ENCODE results near the gene ZNF398.

The ZNF398 gene

DNA sequence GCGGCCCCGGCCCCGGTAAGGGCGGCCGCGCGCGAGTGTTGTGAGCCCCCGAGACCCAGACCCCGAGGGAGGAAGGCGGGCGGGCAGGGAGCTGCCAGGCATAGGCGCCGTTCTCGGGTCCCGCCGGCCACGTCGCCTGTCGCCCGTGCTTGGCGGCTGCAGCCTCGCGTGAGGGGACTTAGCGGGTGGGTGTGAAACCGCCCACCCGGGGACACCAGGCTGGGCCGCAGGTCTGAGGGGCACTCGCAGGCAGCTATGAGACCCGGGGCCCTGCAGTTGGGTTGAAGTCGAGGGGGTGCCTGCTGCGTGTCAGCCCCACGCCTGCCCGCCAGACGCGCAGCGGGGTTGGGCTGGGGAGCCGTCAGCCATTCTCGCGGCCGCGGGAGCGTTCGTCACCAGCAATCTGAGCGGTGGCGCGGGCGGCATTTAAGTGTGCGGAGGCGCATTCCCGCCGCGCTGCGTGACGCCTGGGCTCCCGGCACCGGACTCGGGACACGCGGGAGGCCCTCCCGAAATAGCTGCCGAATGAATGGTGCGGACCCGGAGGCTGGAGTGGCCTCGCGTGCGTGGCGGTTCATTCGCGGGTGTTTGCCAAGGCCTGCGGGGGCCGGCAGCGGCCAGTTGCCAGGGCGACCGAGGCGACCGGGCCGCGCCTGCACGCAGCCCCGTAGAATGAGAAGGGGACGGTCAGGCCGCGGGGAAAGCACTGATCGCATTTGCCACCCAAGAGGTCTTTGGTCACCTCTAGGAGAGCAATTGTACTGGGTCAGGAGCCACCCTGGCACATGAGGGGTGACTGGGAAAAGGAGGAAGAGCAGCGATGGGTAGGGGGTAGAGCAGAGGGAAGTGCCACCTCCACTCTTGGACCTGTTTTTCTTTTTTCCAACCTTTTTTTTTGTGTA is 750 bp downstream of the ZNF398 start:
- no peak for DNase-seq (ENCODE audit: low read depth, low spot score)

DNA sequence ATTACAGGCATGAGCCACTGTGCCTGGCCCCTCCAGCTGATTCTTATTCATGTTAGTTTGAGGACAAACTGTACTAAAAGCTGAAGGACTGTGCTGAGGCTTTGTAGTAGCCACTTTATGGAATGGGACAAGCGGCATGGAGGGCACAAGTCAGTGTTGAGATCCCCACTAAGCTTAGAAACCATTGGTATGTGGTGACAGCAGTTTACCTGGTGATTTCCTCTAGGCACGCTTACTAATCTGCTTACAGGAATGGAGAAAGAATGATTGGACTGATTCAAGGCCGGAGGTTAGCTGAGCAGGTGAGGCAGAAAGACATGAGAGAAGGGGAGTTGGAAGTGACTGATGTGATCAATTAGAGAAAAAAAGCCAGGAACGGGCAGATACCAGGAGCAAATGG is 3.7 kb downstream of the ZNF398 start:
- no peak for DNase-seq (ENCODE audit: low read depth, low spot score)

DNA sequence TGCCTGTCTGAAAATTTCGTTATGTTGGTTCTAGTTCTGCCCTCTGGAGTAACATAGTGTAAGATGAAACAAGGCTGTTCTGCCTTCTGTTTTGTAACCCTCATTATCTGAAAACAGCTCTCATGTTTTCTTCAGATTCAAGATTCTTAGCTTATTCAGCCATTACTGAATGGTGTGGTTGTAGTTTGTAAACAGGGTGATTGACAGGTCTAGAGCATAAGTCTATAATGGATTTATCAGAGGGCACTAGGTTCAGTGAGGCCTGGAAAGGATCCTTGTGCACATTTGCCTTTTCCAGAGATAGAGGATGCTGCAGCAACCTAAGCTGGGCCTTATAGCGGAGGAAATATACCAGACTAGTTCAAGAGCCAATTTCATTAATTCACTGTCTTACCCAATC is 6.1 kb downstream of the ZNF398 start:
- no peak for DNase-seq (ENCODE audit: low read depth, low spot score)

DNA sequence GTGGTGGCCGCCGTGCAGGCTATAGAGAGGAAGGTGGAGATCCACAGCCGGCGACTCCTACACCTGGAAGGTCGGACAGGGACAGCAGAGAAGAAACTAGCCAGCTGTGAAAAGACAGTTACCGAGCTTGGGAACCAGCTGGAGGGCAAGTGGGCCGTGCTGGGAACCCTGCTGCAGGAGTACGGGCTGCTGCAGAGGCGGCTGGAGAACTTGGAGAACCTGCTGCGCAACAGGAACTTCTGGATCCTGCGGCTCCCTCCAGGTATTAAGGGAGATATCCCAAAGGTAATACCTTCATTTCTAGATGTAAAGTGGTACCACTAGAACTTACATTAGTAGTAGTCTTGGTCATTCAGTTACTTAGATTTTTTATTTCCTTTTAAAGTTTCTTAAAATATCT is 6.8 kb downstream of the ZNF398 start:
- no peak for DNase-seq (ENCODE audit: low read depth, low spot score)

DNA sequence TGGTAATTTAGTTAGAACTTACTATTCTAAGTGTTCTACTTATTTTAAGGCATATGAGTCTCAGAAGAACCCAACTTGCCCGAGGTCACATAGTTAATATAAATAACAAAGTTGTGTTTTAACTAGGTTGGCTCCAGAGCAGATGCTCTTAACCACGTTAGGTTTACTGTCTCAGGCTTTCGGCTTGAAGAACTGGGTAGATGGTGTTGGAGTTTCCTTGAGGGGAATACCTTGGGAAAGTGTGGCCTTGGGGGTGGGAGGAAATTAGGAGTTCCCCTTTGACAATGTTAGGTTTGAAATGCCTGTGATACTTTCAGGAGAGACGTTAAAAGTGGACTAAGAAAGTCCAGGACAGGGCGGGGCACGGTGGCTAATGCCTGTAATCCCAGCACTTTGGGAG is 9.6 kb downstream of the ZNF398 start:
- no peak for DNase-seq (ENCODE audit: low read depth, low spot score)

DNA sequence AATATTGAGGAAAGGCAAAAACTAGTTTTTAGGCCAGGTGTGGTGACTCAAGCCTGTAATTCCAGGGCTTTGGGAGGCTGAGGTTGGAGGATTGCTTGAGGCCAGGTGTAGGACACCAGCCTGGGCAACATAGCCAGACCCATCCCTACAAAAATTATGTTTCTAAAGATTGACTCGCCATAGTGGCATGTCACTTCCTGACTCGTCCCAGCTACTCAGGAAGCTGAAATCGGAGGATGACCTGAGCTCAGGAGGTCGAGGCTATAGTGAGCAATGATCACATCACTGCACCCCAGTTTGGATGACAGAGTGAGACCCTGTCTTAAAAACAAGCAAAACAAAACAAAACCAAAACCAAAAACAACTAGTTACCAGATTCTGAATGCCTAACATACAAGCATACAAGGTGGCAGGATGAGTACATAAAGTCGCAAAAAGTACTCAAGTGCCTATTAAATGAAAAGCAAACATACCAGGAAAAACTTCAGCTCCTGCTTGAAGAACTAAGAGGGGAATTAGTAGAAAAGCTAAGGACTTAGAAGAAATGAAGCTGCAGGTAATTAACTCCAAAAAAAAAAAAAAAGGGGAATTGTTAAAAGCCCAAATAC is 14.1 kb downstream of the ZNF398 start:
- DNase-seq (ENCODE audit: low read depth, low spot score) = no peak

DNA sequence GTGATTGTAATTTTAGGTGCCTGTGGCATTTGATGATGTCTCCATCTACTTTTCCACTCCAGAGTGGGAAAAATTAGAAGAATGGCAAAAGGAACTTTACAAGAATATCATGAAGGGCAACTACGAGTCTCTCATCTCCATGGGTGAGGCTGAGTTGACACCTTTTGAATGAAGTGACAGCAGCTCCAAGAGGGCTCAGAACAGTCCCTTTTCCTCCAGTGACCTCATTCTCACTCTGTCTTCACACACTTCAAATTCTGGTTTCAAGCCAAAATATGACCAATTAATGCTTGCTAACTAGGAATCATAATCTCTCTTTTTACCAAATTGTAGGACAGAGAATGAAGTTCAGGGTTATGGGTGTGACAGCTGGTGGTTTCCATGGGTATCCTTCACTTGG is 18.9 kb downstream of the ZNF398 start:
- no peak for DNase-seq (ENCODE audit: low read depth, low spot score)

DNA sequence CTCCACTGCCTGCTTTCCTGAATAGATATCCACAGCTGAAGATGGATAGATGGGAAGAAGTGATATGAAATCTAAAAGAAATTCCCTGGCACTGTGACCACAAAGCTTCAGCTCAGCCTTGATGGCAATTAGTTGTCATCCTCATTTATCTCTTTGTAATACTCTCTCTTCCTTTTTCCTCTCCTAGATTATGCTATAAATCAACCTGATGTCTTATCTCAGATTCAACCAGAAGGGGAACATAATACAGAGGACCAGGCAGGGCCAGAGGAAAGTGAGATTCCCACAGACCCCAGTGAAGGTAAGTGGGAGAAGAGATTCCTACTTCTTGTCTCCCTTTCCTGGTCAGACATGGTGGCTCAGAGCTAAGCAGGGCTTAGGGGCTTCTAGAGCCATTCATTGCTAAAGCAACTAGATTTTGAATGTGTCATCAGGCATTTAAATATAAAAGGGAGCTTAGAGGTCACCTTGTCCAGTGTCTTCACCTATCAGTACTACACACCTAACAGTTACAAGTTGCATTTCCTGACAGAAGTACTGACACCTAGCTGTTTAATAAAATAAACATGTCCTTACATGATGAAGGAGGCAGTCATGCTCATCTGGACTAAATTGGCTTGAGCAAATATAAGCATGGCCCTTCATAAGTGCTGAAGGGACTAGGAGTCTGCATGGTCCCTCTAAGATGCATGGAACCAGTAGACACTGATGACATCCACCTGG is 19.5 kb downstream of the ZNF398 start:
- no peak for DNase-seq (ENCODE audit: low read depth, low spot score)

DNA sequence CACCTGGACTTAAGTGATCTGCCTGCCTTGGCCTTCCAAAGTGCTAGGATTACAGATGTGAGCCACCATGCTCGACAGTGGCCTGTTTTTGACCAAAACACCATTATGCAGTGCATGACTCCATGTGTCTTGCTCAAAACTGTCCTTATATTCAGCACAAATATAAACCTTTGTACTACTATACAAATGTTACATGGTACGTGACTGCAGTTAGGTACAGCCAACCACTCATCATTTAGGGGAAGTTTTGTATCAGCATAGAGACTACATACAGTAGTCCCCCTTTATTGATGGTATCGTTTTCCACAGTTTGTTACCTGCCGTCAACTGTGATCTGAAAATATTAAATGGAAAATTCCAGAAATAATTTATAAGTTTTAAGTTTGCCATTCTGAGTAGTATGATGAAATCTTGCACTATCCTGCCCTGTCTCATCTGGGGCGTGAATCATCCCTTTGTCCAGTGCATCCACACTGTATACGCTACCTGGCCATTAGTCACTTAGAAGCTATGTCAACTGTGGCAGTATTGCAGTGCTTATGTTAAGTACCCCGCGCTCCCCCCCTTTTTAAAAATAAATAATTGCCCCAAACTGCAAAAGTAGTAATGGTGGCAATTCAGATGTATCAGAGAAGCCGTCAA is 24.8 kb downstream of the ZNF398 start:
- DNase-seq (ENCODE audit: low read depth, low spot score) = no peak

DNA sequence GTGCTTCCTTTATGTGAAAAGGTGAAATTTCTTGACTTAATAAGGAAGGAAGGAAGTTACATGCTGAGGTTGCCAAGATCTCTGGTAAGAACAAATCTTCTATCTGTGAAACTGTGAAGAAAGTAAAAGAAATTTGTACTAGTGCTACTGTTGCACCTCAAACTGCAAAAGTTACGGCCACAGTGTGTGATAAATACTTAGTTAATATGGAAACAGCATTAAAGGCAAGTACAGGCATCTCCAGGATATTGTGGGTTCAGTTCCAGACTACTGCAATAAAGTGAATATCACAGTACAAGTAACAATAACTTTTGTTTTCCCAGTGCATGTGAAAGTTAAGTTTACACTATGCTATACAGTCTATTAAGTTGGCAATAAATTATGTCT is 25.3 kb downstream of the ZNF398 start:
- no peak for DNase-seq (ENCODE audit: low read depth, low spot score)

DNA sequence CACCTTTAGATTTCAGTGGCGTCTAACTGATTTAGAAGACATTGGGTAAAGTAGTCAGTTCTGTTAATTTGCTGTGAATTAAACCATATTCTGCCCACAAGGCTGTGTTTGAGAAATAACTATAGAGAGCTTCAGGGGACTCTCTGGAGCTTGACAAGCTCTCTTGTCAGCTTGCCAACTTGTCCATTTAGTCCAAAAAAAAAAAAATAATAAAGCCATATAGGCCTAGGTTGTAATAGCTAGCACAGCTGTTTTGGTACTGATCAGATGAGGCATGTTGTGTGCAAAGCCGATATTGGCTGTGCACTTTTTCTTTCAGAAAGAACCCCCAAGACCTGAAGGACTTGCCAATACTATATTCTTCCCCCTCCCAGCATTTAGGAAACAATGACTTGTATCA is 27.9 kb downstream of the ZNF398 start:
- DNase-seq (ENCODE audit: low read depth, low spot score) = no peak

DNA sequence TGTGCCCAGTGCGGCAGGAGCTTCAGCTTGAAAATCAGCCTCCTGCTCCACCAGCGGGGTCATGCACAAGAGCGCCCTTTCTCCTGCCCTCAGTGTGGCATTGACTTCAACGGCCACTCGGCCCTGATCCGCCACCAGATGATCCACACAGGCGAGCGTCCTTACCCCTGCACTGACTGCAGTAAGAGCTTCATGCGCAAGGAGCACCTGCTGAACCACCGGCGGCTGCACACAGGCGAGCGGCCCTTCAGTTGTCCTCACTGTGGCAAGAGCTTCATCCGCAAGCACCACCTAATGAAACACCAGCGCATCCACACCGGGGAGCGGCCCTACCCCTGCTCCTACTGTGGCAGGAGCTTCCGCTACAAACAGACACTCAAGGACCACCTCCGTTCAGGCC is 32.0 kb downstream of the ZNF398 start:
- no peak for DNase-seq (ENCODE audit: low read depth, low spot score)

DNA sequence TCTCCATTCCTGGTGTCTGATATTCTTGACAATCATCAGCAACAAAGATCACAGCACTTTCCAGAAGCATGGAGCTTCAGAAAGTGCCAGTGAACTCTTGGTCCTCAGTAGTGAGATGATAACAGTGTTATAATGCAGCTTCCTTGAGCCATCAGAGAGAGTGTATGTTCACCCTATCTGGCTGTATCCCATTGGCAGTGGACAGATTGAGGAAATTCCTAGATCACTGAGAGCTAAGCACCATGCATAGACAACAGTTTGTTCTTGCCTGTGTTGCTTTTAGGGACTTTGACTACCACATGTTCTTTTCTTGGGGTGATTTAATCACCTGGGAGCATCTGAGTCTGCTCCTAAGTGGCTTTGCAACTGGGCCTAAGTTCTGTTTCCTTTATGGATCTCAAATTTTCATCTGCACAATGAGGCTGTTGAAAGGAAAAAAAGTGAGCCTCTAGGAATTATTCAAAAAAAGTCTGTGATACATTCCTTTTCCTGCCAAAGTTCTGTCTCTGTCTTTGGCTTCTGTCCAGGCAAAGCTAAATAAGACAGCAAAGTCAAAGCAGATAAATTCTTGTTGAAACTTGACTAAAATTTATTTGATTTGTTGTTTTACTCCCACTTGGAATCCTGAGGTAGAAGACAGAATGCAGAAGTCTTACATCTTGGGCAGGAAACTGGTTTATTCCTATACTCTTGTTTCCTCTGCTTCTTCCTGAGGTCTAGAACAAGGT is 33.6 kb downstream of the ZNF398 start:
- no peak for DNase-seq (ENCODE audit: low read depth, low spot score)

DNA sequence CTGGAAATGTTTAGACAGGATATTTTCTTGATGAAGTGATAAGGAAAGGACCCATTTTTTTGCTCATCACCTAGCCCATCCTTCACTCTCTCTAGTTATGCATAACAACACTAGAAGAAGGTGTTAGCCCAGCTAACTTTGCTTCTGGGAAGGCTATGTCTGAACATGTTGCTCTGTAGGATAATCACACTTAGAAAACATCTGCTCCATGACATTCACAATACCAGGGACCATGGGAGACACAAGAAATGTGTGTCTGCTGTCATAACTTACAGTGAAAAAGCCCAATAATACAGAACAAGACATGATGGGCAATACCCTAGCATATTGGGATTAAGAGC is 34.2 kb downstream of the ZNF398 start:
- no peak for DNase-seq (ENCODE audit: low read depth, low spot score)

DNA sequence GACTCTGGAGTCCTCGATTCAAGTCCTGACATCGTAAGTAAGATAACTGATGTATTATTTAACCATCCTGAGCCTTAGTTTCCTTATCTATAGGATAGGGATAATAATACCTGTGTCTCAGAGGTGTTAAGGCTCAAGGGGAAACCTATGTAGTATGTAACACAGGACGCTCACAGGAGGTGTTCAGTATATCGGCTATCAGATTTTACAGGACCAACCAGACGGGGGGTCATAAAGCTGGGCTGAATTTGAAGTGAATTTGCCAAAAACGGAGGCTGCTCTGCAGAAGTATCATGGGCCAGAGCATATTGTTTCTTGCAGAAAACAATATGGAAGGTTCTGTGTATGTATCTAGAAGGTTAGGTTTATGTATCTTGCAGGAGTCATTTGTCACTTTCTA is 37.0 kb downstream of the ZNF398 start:
- DNase-seq (ENCODE audit: low read depth, low spot score) = no peak

DNA sequence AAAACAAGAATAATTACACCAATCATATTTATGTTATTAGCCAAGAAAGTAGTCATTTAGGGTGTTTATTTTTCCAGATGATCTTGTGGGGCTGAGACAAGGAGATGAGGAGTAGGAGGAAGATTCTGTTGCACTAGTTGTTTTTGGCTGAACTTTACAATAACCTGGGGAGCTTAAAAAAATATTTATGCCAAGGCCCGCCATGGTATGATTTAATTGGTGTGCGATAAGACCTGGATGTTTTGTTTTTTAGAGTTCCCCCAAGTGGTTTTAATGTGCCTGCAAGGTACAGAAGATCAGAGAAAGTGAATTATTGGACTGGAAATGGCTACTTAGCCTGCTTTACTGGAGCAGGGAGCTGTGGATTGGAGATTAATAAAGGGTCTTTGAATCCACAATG is 41.0 kb downstream of the ZNF398 start:
- no peak for DNase-seq (ENCODE audit: low read depth, low spot score)

DNA sequence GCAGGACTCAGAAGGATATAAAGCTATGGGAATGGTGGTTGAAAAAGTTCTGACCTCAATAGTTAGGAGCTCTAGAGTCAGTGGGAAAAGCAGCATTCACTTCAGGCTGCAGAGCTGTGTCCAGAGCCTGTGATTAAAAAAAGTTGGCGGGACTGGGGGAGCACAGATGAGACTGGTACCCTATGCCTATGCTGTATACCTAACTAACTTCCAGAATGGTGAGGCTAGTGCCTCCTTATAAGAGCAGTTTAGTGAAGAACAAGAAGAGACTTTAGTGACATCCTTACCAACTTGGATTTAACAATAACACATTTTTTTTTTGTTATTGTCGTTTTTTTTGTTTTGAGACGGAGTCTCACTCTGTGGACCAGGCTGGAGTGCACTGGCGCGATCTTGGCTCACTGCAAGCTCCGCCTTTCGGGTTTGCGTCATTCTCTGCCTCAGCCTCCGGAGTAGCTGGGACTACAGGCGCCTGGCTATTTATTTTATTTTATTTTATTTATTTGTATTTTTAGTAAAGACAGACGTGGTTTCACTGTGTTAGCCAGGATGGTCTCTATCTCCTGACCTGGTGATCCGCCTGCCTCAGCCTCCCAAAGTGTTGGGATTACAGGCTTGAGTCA is 41.5 kb downstream of the ZNF398 start:
- no peak for DNase-seq (ENCODE audit: low read depth, low spot score)

DNA sequence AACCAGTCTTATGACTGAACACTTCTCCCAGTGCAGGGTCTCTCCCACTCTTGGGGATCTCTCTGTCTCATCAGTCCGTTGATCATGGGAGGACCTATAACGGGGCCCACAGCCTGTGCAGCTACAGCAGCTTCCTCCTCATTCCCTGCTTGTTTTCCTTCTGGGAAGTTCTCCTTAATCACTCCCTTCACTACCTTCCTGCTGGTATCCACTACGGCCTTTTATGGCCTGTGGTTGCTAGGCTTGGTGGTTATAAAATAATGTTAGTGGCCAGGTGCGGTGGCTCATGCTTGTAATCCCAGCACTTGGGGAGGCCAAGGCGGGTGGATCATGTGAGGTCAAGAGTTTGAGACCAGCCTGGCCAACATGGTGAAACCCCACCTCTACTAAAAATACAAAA is 44.6 kb downstream of the ZNF398 start:
- no peak for DNase-seq (ENCODE audit: low read depth, low spot score)

DNA sequence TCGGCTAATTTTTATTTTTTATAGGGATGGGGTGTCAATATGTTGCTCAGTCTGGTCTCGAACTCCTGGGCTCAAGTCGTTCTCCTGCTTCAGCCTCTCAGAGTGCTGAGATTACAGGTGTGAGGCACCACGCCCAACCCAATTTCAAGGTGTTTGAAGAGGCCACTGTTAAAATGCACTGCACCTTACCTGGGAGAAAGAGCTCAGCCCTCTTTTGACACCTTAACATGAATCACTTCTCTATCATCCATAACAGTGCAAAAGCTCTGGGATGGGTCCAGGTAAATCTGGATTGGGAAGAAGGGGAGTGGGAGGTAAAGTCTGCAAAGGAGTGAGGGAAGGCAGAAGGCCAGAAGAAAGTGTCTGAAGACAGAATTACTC is 47.5 kb downstream of the ZNF398 start:
- no peak for DNase-seq (ENCODE audit: low read depth, low spot score)

DNA sequence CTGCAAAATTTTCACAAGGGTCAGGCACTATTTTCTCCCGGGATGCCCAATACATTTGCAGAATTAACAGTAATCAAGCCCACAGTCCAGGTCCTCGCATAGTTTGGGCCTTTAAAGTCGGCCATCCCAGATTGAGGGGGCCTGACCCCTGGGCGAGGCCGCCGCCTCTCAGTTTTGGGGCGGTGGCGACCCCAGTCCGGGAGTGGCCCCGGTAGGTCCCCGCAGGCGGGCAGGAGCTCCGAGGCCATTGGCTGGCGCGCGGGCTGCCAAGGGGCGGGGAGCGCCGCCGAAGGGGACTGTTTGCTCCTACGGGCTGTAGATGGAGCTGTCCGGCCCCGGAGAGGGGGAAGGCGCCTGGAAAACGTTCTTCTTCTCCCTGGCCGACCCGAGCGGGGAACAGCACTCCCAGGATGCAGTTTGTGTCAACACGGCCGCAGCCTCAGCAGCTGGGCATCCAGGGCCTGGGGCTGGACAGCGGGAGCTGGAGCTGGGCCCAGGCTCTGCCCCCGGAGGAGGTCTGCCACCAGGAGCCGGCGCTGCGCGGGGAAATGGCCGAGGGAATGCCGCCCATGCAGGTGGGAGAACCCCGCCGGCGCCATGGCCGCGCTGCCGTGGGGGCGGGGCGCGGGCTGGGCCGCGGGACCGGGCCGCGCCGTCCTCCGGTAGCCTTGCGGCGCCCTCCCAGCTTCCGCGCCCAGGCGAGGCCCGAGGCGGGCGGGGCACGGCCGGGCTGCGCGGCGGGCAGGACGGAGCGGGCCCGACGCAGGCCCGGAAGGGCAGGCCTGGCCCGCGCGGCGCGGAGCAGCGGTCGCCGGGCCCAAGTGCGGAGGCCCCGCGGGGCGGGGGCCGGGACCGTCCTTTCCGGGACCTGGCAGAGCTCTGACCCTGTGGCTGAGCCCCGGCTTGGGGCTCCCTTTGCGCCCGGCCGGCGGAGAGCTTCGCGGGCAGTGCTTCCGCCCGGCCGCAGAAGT is 48.2 kb downstream of the ZNF398 start, which contains the start of gene ZNF282:
Gene ZNF282 (plus strand): TSS at position 367 of the 971 bp plus-strand sequence. CDS start 44 bp downstream, at position 411.
- DNase-seq (ENCODE audit: low read depth, low spot score) = peak; percentile 83

All from smooth muscle cell of the brain vasculature (primary cell).